IPS DF 19.7 (cell line): ENCODE measurements around the gene SCYGR6.
"Not testable (repeated sequence)": the region's sequence is repeated elsewhere in the genome, so short reads cannot be mapped to it uniquely, and the experiment has no call there.

Experiments
- DNase-seq: peaks from one replicate; pipeline ENCODE4 v3.0.0-alpha.2; 2013; ENCODE audit warnings: low read depth, low spot score

Gene SCYGR6

GRCh38 chr2:227724394-227725039 is at the start of gene SCYGR6:
Gene SCYGR6 (minus strand): TSS chr2:227724757. CDS start chr2:227724757, 0 bp downstream.
- DNase-seq, result no peak

- no peak for DNase-seq
These were observed 49.6 kb upstream of the SCYGR6 start for GRCh38 chr2:227774011-227774624.

- no peak for DNase-seq
These were observed 48.4 kb upstream of the SCYGR6 start for GRCh38 chr2:227772932-227773331.

GRCh38 chr2:227772197-227772661 is 47.7 kb upstream of the SCYGR6 start:
- no peak for DNase-seq

GRCh38 chr2:227767830-227768229 is 43.3 kb upstream of the SCYGR6 start:
- no peak for DNase-seq

- no peak for DNase-seq
These were observed 41.9 kb upstream of the SCYGR6 start for GRCh38 chr2:227766373-227766883.

GRCh38 chr2:227765788-227766372 is 41.3 kb upstream of the SCYGR6 start:
- DNase-seq, result no peak

- DNase-seq, result no peak
These were observed 37.4 kb upstream of the SCYGR6 start for GRCh38 chr2:227761740-227762476.

GRCh38 chr2:227759411-227760118 is 35.0 kb upstream of the SCYGR6 start:
- no peak for DNase-seq

GRCh38 chr2:227756261-227756660 is 31.7 kb upstream of the SCYGR6 start:
- not testable (repeated sequence) for DNase-seq

GRCh38 chr2:227748079-227748478 is 23.5 kb upstream of the SCYGR6 start:
- DNase-seq, result no peak

- no peak for DNase-seq
These were observed 21.0 kb upstream of the SCYGR6 start, which contains the start of gene SCYGR8 for GRCh38 chr2:227745594-227745993. Gene SCYGR8 (plus strand): TSS chr2:227745894. CDS start chr2:227745894, 0 bp downstream.

- not testable (repeated sequence) for DNase-seq
These were observed 16.1 kb upstream of the SCYGR6 start for GRCh38 chr2:227740705-227741104.

- DNase-seq, result no peak
These were observed 14.8 kb upstream of the SCYGR6 start for GRCh38 chr2:227739351-227739750.

- no peak for DNase-seq
These were observed 3.5 kb upstream of the SCYGR6 start, which contains the start of gene SCYGR7 for GRCh38 chr2:227728035-227728434. Gene SCYGR7 (plus strand): TSS chr2:227728335. CDS start chr2:227728335, 0 bp downstream.

GRCh38 chr2:227722821-227723220 is 1.7 kb downstream of the SCYGR6 start:
- DNase-seq, result not testable (repeated sequence)

GRCh38 chr2:227720680-227721079 is 3.9 kb downstream of the SCYGR6 start:
- no peak for DNase-seq

- no peak for DNase-seq
These were observed 4.9 kb downstream of the SCYGR6 start for GRCh38 chr2:227719641-227720040.

GRCh38 chr2:227717687-227718567 is 6.6 kb downstream of the SCYGR6 start, which contains the start of gene SLC19A3:
Gene SLC19A3 (minus strand): TSS chr2:227718028. CDS start chr2:227702318, 15,710 bp downstream.
- DNase-seq, result peak; percentile 61

- no peak for DNase-seq
These were observed 8.1 kb downstream of the SCYGR6 start for GRCh38 chr2:227716501-227716900.
